ENCODE measurements around the gene CLC.

DNA sequence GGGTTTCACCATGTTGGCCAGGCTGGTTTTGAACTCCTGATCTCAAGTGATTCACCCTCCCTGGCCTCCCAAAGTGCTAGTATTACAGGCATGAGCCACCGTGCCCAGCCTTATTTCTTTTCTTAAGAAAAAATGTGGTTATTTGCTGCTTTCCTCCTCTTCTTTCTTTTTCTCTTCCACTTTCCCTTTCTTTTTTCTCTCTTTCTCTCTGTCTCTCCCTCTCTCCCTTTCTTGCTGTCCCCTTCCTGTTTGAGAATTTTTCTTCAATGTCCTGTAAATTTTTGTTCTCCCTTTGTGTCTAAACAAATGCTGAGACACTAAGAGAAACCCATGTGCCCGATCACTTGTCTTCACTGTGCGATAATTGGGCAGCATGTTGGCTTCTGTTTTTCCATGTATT is 43.1 kb upstream of the CLC start:
- no peak for TF ChIP-seq POLR2AphosphoS5 (IDR thresholded peaks at IDR 0.05; ENCODE audit: low read depth, low read length)
- no peak for TF ChIP-seq FOXP2 (optimal IDR thresholded peaks at IDR 0.05; ENCODE audit: borderline replicate concordance, extremely low read depth, extremely low read length, insufficient read depth)
- no peak for TF ChIP-seq REST (IDR thresholded peaks at IDR 0.05; ENCODE audit: insufficient read depth in 1 of 2, low read depth in 2 of 2, low read length in 2 of 2)
